ENCODE data around the gene ARF6.
A peak's percentile ranks its signal among the peaks of the same experiment; 100 is the strongest.
"Not testable (repeated sequence)": the region's sequence is repeated elsewhere in the genome, so short reads cannot be mapped to it uniquely, and the experiment has no call there.

ARF6 gene

DNA sequence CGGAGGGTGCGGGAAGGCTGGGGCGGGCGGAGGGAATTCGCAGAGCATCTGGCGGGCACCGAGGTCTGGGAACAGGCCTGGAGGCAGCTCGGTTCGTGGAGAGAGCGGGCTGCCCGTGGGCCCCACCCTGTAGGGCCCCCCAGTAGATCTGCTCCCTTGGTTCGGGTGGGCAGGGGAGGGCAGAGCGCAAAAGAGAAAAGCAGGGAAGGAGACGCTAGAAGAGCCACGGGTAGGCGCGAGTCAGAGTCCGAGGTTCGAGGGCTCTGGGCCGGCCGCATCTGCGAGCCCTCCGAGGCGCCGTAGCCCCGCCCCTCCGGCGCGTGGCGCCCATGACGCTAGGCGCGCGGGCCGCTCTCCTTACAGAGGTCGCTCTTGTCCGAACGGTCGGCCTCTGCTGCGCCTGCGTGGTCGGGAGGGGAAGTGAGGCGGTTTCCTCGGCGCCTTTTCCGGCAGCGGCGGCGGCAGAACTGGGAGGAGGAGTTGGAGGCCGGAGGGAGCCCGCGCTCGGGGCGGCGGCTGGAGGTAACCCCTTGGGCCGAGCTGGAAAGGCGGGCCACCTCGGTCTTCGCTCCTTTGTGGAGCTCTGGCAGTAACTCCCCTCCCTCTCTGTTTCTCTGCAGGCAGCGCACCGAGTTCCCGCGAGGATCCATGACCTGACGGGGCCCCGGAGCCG, at the start of gene ARF6:
TSS of gene ARF6 (plus strand) at position 447 of the 673 bp plus-strand sequence. CDS start 655 bp downstream, outside the sequence.
- peak; percentile 96 for DNase-seq (ENCODE audit: low spot score)

DNA sequence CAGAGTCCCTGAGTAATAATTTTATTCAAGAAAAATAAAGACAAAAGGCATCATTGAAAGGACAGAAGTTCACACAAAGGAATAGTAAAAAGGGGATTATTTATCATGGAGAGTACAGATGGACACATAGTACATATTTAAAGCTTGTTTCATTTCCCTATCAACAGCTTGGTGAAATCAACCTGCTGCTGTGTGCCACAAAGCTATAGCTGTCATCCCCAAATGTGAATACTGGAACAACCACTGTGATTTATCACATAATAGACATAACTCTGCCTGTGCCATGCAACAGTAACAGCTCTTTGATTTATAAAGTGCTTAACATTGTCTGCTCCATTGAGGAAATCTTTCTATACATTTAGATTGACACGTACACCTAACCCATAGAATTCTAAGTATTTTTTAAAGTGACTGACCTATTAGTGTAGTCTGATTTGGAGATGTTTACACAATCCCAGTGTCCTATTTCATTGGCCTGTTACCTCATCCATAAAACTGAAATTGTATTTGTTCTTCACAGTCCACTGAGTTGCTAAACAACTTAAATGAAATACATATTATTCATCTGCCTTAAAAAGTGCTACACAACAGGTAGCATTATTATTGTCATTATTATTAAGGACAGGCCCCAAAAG, 43.6 kb upstream of the ARF6 start:
- DNase-seq (ENCODE audit: low spot score), result no peak

DNA sequence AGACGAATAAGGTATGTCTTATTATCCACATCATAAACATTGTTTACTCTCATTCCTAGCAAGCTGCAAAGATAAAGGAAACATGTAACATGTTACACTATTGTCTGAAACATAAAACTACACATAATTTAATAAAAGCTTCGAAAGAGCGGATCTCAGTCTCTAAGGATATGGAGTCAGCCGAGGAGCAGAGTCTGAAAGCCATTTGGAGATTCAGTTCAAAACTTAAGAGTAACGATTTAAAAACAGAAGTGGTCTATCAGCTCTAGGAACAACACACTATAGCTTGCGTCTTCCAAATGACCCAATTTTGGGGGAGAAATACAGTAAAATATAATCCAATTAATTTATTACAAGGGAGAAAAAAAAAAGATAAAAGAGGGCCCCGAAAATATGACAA, 41.1 kb upstream of the ARF6 start:
- no peak for DNase-seq (ENCODE audit: low spot score)

DNA sequence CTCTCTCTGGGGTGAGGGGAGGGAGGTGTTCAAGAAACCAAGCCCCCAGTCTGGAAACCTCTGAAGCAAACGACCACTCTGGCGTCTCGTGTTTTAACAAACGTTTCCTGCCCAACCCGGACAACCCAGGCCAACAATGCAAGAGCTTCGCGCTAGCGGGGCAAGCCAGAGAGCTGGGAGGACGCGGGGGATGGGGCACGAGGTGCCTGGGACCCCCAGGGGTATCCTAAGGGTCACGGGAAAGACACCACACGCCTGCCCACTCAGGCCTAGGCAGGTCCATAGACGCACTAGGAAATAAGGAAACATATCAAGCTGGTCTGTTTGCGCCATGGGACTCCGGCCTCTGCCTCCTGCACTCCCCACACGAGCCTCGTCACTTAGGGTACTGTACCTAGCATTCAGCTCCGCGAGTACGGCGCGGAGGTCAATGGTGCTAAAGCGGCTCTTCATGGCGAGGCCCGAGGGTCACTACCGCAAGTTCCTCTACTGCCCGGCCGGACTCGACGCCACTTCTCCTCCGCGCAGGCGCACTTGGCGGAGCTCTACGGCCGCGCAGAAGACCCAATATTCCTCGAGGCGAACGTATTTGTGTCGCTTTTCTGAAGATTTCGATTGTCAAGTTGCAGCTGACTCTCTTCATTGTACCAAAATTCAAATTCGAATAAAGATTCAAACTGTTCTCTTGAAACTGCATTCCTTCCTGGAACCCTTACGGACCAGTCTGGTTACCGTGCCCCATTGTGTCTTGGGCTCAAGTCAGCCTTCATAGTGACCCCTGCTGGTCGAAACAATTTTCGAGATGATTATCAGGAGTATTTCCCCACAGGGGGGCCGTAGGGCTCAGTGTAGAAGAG, 40.4 kb upstream of the ARF6 start, which contains the start of gene NEMF:
TSS of gene NEMF (minus strand) at position 488 of the 857 bp plus-strand sequence. CDS start at position 453, 35 bp downstream.
- peak; percentile 81 for DNase-seq (ENCODE audit: low spot score)

DNA sequence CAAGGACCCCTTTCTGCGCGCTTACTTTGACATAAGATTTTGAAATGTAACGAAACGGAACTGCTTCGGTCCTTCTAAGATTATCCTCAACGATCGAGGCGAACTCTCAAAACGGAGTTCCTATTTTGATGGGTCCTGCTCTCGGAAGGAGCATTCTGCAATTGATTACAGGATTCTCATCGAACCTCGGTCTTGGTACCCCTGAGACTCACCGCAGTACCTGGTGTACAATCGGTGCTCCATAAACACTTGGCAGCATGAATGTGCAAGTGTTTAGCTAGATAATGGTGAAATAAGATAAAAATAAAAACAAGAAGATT, 39.8 kb upstream of the ARF6 start:
- no peak for DNase-seq (ENCODE audit: low spot score)

DNA sequence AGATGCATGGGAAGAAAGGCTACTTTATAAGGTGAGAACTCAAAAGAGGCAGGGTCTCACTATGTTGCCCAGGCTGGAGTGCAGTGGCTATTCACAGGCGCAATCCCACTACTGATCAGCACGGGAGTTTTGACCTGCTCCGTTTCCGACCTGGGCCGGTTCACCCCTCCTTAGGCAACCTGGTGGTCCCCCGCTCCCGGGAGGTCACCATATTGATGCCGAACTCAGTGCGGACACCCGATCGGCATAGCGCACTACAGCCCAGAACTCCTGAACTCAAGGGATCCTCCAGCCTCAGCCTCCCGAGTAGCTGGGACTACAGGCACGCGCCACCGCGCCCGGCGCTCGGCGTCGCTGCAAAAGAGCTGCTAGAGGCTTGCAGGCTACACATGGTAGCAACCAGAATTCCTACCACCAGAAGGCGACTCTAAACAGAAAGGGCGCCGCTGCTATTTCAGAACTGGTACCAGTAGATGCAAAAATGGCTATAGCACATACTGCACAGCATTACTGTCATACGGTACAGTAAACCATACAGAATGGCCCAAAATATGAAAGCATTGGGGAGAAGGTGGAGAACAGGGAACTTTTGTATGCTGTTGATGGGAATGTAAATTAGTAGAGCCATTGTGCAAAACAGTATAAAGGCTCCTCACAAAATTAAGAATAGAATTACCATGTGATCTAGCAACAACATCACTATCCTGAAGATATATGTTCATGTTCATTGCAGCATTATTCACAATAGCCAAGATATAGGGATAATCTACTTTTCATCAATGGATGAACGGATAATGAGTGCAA, 39.1 kb upstream of the ARF6 start:
- DNase-seq (ENCODE audit: low spot score), result peak; percentile 73

DNA sequence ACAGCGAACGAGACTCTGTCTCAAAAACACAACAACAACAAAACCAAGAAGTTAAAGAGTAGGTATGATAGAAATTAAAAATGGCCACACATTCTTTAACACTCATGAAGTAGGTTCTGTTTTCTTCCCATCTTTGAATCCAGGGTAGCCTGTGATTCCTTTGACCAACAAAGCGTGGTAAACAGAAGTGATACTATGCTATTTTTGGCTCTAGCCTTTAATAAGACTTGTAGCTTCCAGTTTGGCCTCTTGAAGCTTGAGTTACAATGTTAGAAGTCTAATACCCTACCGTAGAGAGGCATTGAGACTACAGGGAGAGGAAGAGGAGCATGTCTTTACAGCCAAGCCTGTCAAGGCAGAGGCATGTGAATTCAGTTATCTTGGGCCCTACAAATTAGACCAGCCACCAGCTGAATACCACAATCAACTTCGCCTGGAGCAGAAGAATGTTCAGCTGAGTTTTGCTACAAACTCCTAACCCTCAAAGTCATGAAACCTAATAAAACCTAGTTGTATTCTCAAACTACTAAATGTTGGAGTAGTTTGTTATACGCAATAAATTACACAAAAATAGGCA, 35.4 kb upstream of the ARF6 start:
- no peak for DNase-seq (ENCODE audit: low spot score)

DNA sequence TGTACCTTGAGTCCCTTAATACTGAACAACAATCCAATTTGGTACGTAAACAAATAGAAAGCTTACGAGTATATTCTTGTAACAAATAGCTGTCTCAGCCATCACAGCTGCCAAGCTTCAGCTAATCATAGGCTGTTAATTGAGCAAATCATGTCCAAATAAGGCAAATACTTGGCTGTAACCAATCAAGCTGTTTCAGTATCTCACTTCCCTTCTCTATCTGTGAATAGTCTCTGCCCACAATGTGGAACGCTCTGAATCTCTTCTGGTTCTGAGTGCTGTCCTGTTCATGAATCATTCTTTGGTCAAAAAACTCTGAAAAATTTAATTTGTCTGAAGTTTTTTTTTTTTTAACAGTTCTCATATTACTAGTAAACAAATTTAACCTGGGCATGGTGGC, 34.5 kb upstream of the ARF6 start:
- no peak for DNase-seq (ENCODE audit: low spot score)

DNA sequence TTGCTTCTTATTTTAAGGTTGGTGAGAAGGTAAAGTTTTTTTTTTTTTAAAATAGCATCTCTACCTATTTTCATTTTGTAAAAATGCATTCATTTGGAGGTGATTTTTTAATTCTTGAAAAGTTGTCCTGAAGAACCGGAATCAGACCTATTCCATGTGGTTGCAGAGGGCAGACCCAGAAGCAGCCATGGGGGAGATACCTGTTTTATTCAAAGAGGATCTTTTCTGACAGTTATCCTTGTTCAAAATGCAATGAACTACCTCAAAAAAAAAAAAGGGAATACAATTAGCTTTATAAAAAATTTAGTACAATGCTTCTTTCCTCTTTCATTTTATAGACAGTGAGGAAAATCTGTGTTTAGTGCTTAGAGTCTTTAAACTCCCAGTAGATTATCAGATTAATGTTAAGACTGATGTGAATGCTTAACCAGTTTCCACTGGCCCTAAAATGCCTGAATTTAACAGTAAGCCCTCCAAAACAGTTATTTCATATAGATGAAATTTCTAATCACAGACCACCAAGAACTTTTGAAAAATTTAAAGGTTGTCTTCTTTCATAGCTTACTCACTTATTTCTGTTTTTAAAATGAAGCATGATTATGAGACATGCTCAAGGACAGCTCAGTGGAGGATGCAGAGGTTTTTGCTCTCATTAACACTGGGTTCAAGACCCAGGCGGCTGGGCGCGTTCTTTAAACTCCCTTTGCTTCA, 31.7 kb upstream of the ARF6 start:
- DNase-seq (ENCODE audit: low spot score), result no peak

DNA sequence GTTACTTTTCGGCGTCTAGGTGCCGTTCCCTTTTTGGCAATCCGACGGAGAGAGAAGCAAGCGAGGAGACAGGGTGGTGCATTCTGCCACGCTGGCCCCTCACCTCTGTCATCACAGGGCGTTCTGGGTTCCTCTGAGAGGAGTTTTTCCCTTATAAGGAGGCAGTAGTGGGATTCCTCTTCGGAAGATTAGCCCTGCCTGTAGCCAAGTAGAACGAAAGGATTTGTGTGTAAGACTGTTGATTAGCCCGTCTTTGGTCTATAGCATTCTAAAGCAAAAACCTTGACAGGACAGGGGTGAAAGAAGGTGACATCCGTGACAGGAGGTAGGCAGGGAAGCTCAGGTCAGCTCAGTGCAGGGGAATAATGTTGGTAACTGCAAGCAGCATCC, 31.2 kb upstream of the ARF6 start:
- DNase-seq (ENCODE audit: low spot score), result peak; percentile 36

DNA sequence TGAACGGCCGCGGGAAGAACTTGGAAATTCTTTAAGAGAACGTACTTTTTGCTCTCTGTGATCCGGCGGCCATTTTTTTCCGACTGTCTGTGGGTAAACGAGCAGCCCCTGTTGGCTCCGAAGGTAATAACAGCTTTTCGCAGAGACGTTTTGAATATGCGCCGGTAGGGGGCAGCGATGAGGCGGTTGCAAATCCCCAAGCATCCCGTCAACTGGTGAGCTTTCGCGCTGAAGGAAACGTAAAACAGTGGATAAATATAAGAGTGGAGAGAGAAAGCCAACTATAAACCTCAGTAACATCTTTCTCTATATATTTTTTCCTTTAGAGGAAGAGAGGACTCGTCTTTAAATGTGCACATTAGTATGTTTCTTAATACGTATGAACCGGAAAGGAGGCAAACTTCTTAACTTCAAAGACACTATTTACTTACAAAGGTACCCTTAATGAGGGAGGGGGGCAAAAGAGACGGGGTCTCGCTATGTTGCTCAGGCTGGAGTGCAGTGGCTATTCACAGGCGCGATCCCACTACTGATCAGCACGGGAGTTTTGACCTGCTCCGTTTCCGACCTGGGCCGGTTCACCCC, 30.7 kb upstream of the ARF6 start:
- peak; percentile 67 for DNase-seq (ENCODE audit: low spot score)

DNA sequence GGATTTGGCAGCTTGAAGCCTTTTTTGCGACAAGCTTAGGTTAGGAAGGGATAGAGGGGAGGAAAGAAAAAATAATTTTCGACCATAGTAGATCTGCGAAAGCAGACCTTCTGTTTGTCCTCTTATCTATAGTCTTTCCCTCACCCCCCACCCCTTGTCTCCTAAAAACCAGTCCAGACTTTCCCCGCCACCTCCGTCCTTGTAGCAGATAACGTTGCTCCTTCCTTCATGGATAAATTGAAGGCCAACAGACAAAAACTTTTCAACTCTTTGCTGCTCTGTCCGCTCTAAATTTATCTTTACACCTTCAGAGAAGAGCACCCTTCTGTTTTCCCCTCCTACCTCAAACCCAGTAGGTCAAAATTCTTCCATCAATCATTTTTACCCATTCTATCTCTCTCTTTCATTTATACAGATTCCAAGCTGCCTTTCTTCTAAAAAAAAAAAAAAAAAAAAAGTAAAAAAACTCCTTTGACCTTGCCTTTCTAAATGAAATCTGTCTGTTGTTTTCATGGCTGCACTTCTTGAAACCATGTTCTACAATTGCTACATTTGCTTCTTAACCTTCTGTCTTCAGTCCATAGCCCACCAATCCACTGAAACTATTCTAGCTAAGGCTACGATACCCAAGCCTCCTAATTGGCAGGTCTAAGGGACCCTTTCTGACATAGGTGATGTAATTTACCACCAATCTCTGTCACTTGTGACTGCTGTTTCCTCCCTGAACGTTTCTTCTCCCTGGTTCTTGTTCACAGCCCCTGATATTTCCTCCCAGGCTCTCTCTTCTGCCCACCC, 29.2 kb upstream of the ARF6 start:
- DNase-seq (ENCODE audit: low spot score), result no peak

DNA sequence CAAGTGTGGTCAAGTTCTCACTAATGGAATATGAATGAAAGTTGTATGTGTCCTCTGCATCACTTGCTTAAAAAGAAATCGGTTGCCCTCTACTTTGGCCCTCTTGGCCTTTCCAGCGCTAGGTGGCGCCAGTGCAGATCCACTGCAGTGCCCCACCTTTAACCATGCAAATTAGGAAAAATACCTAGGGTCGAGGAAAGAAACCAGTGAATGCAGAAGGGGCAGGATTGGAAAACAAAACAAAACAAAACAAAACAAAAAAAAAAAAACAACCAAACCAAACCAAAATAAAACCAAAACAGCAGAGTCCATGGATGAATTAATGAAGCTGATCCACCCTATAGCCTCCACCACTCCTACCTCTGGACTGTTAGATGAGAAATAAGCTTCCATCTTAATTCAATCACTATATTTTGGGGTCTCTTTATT, 27.4 kb upstream of the ARF6 start:
- DNase-seq (ENCODE audit: low spot score), result no peak

DNA sequence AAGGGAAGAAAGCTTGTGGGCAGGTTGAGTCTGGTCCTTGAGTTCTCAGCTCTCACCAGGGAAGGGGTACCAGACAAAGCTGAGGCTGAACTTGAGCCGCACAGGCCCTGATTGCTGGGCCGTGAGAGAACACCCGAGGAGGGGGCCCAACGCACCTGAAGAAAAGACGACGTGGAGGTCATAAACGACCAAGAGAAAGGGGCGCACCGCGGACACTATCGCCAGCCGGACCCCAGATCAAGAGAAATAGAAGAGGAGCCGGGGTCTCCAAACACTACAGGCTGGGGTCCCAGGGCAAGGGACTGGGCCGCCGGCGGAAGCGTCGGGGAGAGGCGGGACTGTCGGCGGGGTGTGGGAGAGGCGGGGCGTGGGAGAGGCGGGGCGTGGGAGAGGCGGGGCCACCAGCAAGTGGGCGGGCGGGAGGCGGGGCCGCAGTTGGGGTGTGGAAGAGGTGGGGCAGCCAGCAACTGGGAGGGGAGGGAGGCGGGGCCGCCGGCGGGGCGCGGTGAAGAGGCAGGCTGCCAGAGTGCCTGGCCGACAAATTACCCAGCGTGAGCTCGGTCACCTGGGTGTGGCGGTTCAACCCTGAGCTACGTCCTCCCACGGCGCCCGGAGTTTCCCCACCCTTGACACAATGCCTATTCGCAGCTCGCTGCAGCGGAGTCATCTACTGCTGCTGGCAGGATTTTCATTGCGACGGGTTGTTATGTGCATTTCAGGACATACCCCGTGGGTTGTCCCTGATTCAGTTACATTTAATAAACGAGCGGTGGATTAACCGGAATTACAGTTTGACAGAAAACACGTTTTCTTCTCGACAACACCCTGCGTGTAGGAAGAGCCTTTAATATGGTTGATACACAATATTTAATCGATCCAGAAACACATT, 24.8 kb upstream of the ARF6 start:
- peak; percentile 95 for DNase-seq (ENCODE audit: low spot score)

DNA sequence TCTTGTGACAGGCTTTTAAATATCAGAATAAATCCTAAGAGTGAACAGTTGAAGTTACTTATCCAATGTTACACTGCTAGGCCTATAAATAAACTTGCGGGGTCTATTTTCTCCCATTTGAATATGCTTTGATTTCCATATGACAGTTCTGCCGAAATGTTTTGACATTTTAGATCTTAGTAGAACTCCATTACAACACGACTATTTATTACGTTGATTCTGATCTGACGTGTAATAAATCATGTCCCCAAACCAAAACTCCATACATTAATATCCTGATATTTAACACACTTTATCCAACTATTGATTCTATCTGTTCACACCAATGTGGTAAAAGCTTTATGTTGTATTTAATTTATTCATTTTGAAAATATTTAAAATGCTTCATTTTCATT, 24.2 kb upstream of the ARF6 start:
- no peak for DNase-seq (ENCODE audit: low spot score)

DNA sequence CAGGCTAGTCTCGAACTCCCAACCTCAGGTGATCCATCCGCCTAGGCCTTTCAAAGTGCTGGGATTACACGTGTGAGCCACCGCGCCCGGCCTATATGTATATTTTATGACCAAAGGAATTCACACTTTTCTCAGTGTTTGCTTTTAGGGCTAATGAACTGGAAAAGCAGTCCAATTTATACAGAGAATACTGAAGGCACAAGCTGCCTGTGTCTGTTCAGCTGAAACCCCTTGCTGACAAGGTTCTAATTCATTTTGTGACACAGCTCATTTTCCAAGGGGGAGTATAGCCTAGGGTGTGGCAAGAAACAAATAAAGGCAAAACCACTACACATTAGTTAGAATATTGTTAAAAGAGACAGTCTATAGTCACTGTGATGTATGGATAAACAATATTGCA, 22.0 kb upstream of the ARF6 start:
- no peak for DNase-seq (ENCODE audit: low spot score)

DNA sequence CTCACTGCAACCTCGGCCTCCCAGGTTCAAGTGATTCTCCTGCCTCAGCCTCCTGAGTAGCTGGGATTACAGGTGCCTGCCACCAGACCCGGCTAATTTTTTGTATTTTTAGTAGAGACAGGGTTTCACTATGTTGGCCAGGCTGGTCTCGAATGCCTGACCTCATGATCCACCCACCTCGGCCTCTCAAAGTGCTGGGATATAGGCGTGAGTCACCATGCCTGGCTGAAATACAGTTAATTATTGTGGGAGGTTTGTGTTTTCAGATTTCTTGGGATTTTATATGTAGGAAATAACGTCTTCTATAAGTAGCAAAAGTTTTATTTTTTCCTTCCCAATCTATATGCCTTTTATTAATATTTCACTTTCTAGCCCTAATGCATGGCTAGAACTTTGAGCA, 19.3 kb upstream of the ARF6 start:
- DNase-seq (ENCODE audit: low spot score), result not testable (repeated sequence)

DNA sequence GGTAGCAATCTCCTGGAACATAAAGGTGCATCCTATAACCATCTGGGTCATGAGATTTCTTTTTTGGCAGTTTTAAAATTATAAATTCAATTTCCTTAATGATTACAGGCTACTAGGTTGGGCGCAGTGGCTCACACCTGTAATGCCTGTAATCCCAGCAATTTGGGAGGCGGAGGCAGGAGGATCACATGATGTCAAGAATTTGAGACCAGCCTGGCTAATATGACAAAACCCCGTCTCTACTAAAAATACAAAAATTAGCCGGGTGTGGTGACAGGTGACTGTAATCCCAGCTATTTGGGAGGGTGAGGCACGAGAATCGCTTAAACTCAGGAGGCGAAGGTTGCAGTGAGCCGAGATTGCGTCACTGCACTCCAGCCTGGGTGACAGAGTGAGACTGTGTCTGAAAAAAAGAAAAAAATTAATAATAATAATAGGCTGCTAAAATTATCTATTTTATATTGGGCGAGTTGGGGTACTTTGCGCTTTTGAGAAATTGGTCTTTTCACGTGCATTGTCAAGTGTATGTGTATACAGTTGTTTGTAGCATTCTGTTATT, 17.2 kb upstream of the ARF6 start:
- DNase-seq (ENCODE audit: low spot score), result no peak
